T-cell (primary cell): ENCODE data around the gene NDUFAF3. TPM values are rescaled to one million over a fixed set of nuclear protein-coding genes. Genes with fewer than 3 reads are reported as not detected.
A peak's percentile ranks its signal among the peaks of the same experiment; 100 is the strongest.

Experiments used
- ATAC-seq, 4 experiments: fragments of 200-7000 bp in 3 of 4; fragments of 150-1000 bp in 1 of 4; cut with Tn5 transposase; replicated peaks in 1 of 4; 1 replicate in 3 of 4; 2 replicates in 1 of 4; pipeline ENCODE4 v1.10.0; 2021; ENCODE audit warnings: moderate library complexity in 3 of 4, mild to moderate bottlenecking in 2 of 4, moderate number of reproducible peaks in 1 of 4
- CTCF ChIA-PET, 2 donors: fragments of 300-600 bp; sonication (Branson Sonifier 250); formaldehyde crosslinking; loops; one replicate each; lab custom pipeline; 2022; ENCODE audit warnings: antibody characterized with exemption in 2 of 2; lab: Charles Lee
- POLR2A ChIA-PET, 2 donors: fragments of 300-600 bp; sonication (Branson Sonifier 250); formaldehyde crosslinking; loops; one replicate each; lab custom pipeline; 2022; ENCODE audit warnings: antibody characterized with exemption in 2 of 2; lab: Charles Lee
- DNase-seq, 35 experiments: peaks; one replicate each; pipeline versions ENCODE4 v3.0.0 to v3.0.0-alpha.2; 2013 to 2023
- H3K27ac ChIP-seq: one replicate; pipeline ENCODE4 v1.5.1; 2013; ENCODE audit warnings: low read length
- H3K27me3 ChIP-seq, 2 experiments: replicated peaks in 1 of 2; 1 replicate in 1 of 2; 2 replicates in 1 of 2; pipeline versions ENCODE4 v1.6.1 to v1.7.0; 2013; ENCODE audit warnings: low read length in 1 of 2, mixed read lengths in 1 of 2; ENCODE audit not compliant: control insufficient read depth in 2 of 2, insufficient read depth in 2 of 2; ENCODE audit errors: extremely low read depth in 1 of 2
- H3K36me3 ChIP-seq, 2 donors: 1 replicate in 1 of 2; 2 replicates in 1 of 2; pipeline versions ENCODE4 v1.6.1 to v1.7.0; 2013; ENCODE audit warnings: low read length in 1 of 2; ENCODE audit not compliant: control insufficient read depth in 2 of 2, insufficient read depth in 1 of 2; ENCODE audit errors: extremely low read depth in 1 of 2
- H3K4me1 ChIP-seq, 2 experiments: 1 replicate in 1 of 2; 2 replicates in 1 of 2; pipeline versions ENCODE4 v1.6.1 to v1.7.0; 2013; ENCODE audit warnings: low read length in 2 of 2, mixed read lengths in 1 of 2; ENCODE audit not compliant: insufficient read depth in 2 of 2, control insufficient read depth in 1 of 2; ENCODE audit errors: extremely low read depth in 1 of 2
- H3K4me3 ChIP-seq, 2 donors: 1 replicate in 1 of 2; 2 replicates in 1 of 2; pipeline versions ENCODE4 v1.5.1 to v1.7.0; 2013; ENCODE audit warnings: mild to moderate bottlenecking in 2 of 2, low read length in 1 of 2, moderate library complexity in 1 of 2; ENCODE audit not compliant: control insufficient read depth in 1 of 2; ENCODE audit errors: extremely low read depth in 1 of 2
- H3K9me3 ChIP-seq: 2 replicates; pipeline ENCODE4 v1.7.0; 2013
- H3K27ac Mint-ChIP-seq, 2 donors: one replicate each; pipeline ENCODE4 v1.8.0; 2020 to 2021; ENCODE audit warnings: mild to moderate bottlenecking in 2 of 2, mixed read lengths in 2 of 2
- H3K27me3 Mint-ChIP-seq, 2 donors: one replicate each; pipeline ENCODE4 v1.8.0; 2021 to 2022; ENCODE audit warnings: mixed read lengths in 2 of 2
- H3K36me3 Mint-ChIP-seq: one replicate; pipeline ENCODE4 v1.8.0; 2021; ENCODE audit warnings: mixed read lengths
- H3K4me1 Mint-ChIP-seq, 3 donors: one replicate each; pipeline ENCODE4 v1.8.0; 2020 to 2022; ENCODE audit warnings: mixed read lengths in 3 of 3, mild to moderate bottlenecking in 1 of 3
- H3K4me3 Mint-ChIP-seq, 3 donors: one replicate each; pipeline ENCODE4 v1.8.0; 2020 to 2022; ENCODE audit warnings: mild to moderate bottlenecking in 3 of 3, mixed read lengths in 3 of 3, moderate library complexity in 3 of 3
- H3K9me3 Mint-ChIP-seq, 3 donors: one replicate each; pipeline ENCODE4 v1.8.0; 2020 to 2022; ENCODE audit warnings: mixed read lengths in 3 of 3
- WGBS: methylation state at CpG from one replicate; pipeline ENCODE4 v1.1.5; 2013; ENCODE audit warnings: missing lambda C conversion rate; ENCODE audit not compliant: insufficient coverage; 5-methylcytosine and 5-hydroxymethylcytosine counted together
- total RNA-seq, 35 experiments: library from RNA in 6 of 35; stranded (reverse) in 6 of 35; fragments of 120-200 nt in 1 of 35; gene quantifications; one replicate each; pipeline versions ENCODE4 v1.2.1 to v1.2.4 and lab custom pipeline; 2013 to 2026

The NDUFAF3 gene
- total RNA-seq, 5 donors from 2014 or later (not counting 1 experiment from before 2014, with no cell fraction given) = 62.8 to 92.1 (median 78.1) TPM

- H3K9me3 Mint-ChIP-seq = no peaks in the 10 kb centered on the region
- peaks cover 34 to 40% (median 39%) of the 10 kb centered on the region in 3 donors for H3K4me1 Mint-ChIP-seq
- DNase-seq (no peak), ATAC-seq (no peak)
- 100% methylated on average over 2 of the region's 3 CpGs for WGBS
- peak overlapping the region in 1 of 3 donors; percentile 93 for H3K4me3 Mint-ChIP-seq
- H3K4me3 ChIP-seq = no peak overlapping the region
- peaks cover 24 to 25% of the 10 kb centered on the region in 2 donors for H3K36me3 ChIP-seq
- POLR2A ChIA-PET = interaction anchor here (0.6 to 1.1 kb wide), 2 partner anchors 11 to 20 kb away, joined by 3 to 4 read pairs; partner anchors contain the start of gene IMPDH2 (in 1 of the 2)
- H3K27ac ChIP-seq = no peak overlapping the region
- H3K36me3 Mint-ChIP-seq = peaks cover 8% of the 10 kb centered on the region
- H3K9me3 ChIP-seq = no peaks in the 10 kb centered on the region
- CTCF ChIA-PET = interaction anchor here (0.6 to 4.2 kb wide), 3 partner anchors 10 to 269 kb away, joined by 3 to 11 read pairs (median 4); no protein-coding TSS in a partner anchor
- peak overlapping the region in 1 of 2 donors; percentile 64 for H3K27ac Mint-ChIP-seq
- H3K27me3 ChIP-seq = no peaks in the 10 kb centered on the region
- no peaks in the 10 kb centered on the region for H3K27me3 Mint-ChIP-seq
- peaks cover 0 to 32% of the 10 kb centered on the region in 2 experiments for H3K4me1 ChIP-seq
Measured at GRCh38 chr3:49009396-49009795, 12.5 kb upstream of the NDUFAF3 start.

GRCh38 chr3:49012441-49013017 lies 9.4 kb upstream of the NDUFAF3 start:
- WGBS = 95% methylated on average over 15 of the region's 17 CpGs
- H3K36me3 ChIP-seq = peaks cover 36 to 44% of the 10 kb centered on the region in 2 donors
- Mint-ChIP-seq H3K36me3 (peaks cover 20% of the 10 kb centered on the region), H3K27me3 (no peaks in the 10 kb centered on the region), H3K27ac (no peak overlapping the region), H3K4me1 (peaks cover 32 to 41% (median 33%) of the 10 kb centered on the region in 3 donors), H3K9me3 (no peaks in the 10 kb centered on the region), H3K4me3 (no peak overlapping the region)
- H3K4me3 ChIP-seq = no peak overlapping the region
- CTCF ChIA-PET = interaction anchor here (0.6 to 4.2 kb wide), 2 partner anchors 25 to 61 kb away, joined by 3 to 11 read pairs; no protein-coding TSS in a partner anchor
- H3K4me1 ChIP-seq = peaks cover 2 to 25% of the 10 kb centered on the region in 2 experiments
- ATAC-seq = no peak
- POLR2A ChIA-PET = interaction anchor here in 1 of 2 donors (0.6 to 1.0 kb wide), 2 partner anchors 23 to 62 kb away, joined by 3 read pairs; no protein-coding TSS in a partner anchor
- DNase-seq = no peak
- no peaks in the 10 kb centered on the region for H3K27me3 ChIP-seq
- no peak overlapping the region for H3K27ac ChIP-seq
- H3K9me3 ChIP-seq = no peaks in the 10 kb centered on the region

GRCh38 chr3:49013113-49013737 lies 8.7 kb upstream of the NDUFAF3 start:
- ChIA-PET POLR2A (interaction anchor here in 1 of 2 donors (0.6 to 1.0 kb wide), 2 partner anchors 18 to 61 kb away, joined by 3 to 6 read pairs; no protein-coding TSS in a partner anchor), CTCF (interaction anchor here (0.6 to 4.2 kb wide), 3 partner anchors 22 to 60 kb away, joined by 3 to 11 read pairs (median 5); no protein-coding TSS in a partner anchor)
- H3K36me3 ChIP-seq = peaks cover 36 to 44% of the 10 kb centered on the region in 2 donors
- no peak overlapping the region for H3K27ac Mint-ChIP-seq
- H3K27ac ChIP-seq = no peak overlapping the region
- 92% methylated on average over 18 of the region's 19 CpGs for WGBS
- no peak overlapping the region for H3K4me3 ChIP-seq
- no peak overlapping the region for H3K4me3 Mint-ChIP-seq
- H3K27me3 ChIP-seq = no peaks in the 10 kb centered on the region
- H3K9me3 ChIP-seq = no peaks in the 10 kb centered on the region
- no peaks in the 10 kb centered on the region for H3K27me3 Mint-ChIP-seq
- ATAC-seq = no peak
- H3K4me1 Mint-ChIP-seq = peaks cover 28 to 39% (median 28%) of the 10 kb centered on the region in 3 donors
- H3K9me3 Mint-ChIP-seq = no peaks in the 10 kb centered on the region
- peaks cover 2 to 23% of the 10 kb centered on the region in 2 experiments for H3K4me1 ChIP-seq
- peaks cover 20% of the 10 kb centered on the region for H3K36me3 Mint-ChIP-seq
- DNase-seq = no peak

- Histone ChIP-seq H3K4me1 (peaks cover 4 to 25% of the 10 kb centered on the region in 2 experiments), H3K36me3 (peaks cover 36 to 44% of the 10 kb centered on the region in 2 donors), H3K4me3 (no peak overlapping the region), H3K9me3 (no peaks in the 10 kb centered on the region), H3K27me3 (no peaks in the 10 kb centered on the region), H3K27ac (no peak overlapping the region)
- Mint-ChIP-seq H3K36me3 (peaks cover 20% of the 10 kb centered on the region), H3K27me3 (no peaks in the 10 kb centered on the region), H3K27ac (no peak overlapping the region), H3K4me1 (peaks cover 23 to 37% (median 28%) of the 10 kb centered on the region in 3 donors), H3K4me3 (no peak overlapping the region), H3K9me3 (no peaks in the 10 kb centered on the region)
- peak in 17 of 35 experiments; percentile 19 to 60 (median 37) for DNase-seq
- ATAC-seq = peak; percentile 26 to 36 (median 31)
- ChIA-PET CTCF (interaction anchor here (0.9 to 4.2 kb wide), 4 partner anchors 22 to 27 kb away, joined by 4 to 11 read pairs (median 5); no protein-coding TSS in a partner anchor), POLR2A (interaction anchor here (0.5 to 1.1 kb wide), 4 partner anchors 14 to 285 kb away, joined by 3 to 7 read pairs (median 5); no protein-coding TSS in a partner anchor)
- 84% methylated on average over 18 of the region's 24 CpGs for WGBS
Measured at GRCh38 chr3:49013738-49014660, 7.9 kb upstream of the NDUFAF3 start.

GRCh38 chr3:49015072-49015471 lies 6.8 kb upstream of the NDUFAF3 start:
- no peaks in the 10 kb centered on the region for H3K27me3 Mint-ChIP-seq
- DNase-seq = no peak
- Histone ChIP-seq H3K27ac (no peak overlapping the region), H3K9me3 (no peaks in the 10 kb centered on the region), H3K4me1 (peaks cover 8 to 35% of the 10 kb centered on the region in 2 experiments), H3K4me3 (no peak overlapping the region), H3K27me3 (no peaks in the 10 kb centered on the region), H3K36me3 (peaks cover 36 to 44% of the 10 kb centered on the region in 2 donors)
- POLR2A ChIA-PET = interaction anchor here in 1 of 2 donors (1.1 kb wide), 1 partner anchor 13 kb away, joined by 4 read pairs; no protein-coding TSS in a partner anchor
- peak overlapping the region in 1 of 2 donors; percentile 11 for H3K27ac Mint-ChIP-seq
- H3K4me1 Mint-ChIP-seq = peaks cover 26 to 39% (median 32%) of the 10 kb centered on the region in 3 donors
- no peak for ATAC-seq
- CTCF ChIA-PET = interaction anchor here in 1 of 2 donors (1.0 to 2.6 kb wide), 3 partner anchors 8 to 28 kb away, joined by 3 to 5 read pairs (median 4); partner anchors contain the start of gene WDR6
- peaks cover 20% of the 10 kb centered on the region for H3K36me3 Mint-ChIP-seq
- WGBS = 95% methylated on average over 4 of the region's 8 CpGs
- H3K9me3 Mint-ChIP-seq = no peaks in the 10 kb centered on the region
- no peak overlapping the region for H3K4me3 Mint-ChIP-seq
